Sigmoid colon (tissue), 4 donors: ENCODE data around the gene PTPN14.

Experiments
- CTCF ChIP-seq, 4 experiments: fragments of 450-650 bp in 3 of 4; fragments of 200-600 bp in 1 of 4; IDR thresholded peaks; one replicate each; pipeline ENCODE4 v1.5.1; 2016 to 2019; ENCODE audit warnings: antibody characterized with exemption in 4 of 4, mild to moderate bottlenecking in 3 of 4, moderate library complexity in 2 of 4
- POLR2A ChIP-seq, 2 donors: fragments of 450-650 bp; IDR thresholded peaks; one replicate each; pipeline ENCODE4 v1.6.1; 2016; ENCODE audit warnings: antibody characterized with exemption in 2 of 2, mild to moderate bottlenecking in 2 of 2, moderate library complexity in 2 of 2
- POLR2AphosphoS5 ChIP-seq, 4 donors: sonication (generic); formaldehyde crosslinking; IDR thresholded peaks; one replicate each; pipeline ENCODE4 v1.6.1; 2017; ENCODE audit warnings: antibody characterized with exemption in 4 of 4

DNA sequence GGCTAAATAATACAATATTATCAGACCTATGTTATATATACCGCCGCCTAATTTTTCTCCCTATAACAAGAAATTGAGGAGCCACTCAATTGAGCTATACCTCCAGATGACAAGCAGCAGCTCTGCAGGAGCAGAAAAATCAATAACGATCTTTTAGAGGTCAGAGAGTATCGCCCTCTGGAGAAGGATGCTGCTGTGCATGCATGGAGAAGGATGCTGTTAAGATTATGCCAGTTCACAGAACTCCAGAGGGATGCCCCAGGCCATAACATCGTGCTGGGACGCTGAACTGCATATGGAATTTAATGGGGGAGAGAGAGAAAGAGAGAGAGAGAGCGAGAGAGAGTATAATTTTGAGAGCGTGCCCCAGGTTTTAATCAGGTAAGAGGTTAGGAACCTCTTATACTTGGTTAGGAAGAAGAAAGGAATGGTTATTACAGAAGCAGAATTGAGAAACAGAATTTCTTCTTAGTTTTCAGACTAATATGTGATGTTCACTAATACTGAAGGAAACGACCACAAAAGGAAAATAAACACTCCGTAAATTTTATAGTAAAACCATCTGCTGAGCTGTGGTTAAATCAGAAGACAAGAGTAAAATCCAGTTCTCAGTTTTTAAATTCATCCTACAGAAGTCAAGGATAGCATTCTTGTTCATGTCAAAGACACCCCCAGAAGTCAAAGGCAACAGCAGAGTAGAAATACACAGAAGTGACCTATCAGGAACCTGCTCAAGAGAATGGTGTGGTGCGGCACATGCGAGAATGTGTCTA, 159.3 kb downstream of the PTPN14 start:
- TF ChIP-seq CTCF (IDR thresholded peaks at IDR 0.05), result no peak
- no peak for TF ChIP-seq POLR2AphosphoS5 (IDR thresholded peaks at IDR 0.05)
- no peak for TF ChIP-seq POLR2A (IDR thresholded peaks at IDR 0.05)
